WERI-Rb-1 (cell line): ENCODE results near the gene CALML3.

Source experiments
- DNase-seq: peaks from one replicate; pipeline ENCODE4 v3.0.0-alpha.2; 2020
- H3K27ac ChIP-seq: fragments of 250-450 bp; sonication (Bioruptor Pico); 2 replicates; pipeline ENCODE4 v1.5.1; 2020; ENCODE audit warnings: mild to moderate bottlenecking, moderate library complexity
- H3K27me3 ChIP-seq: fragments of 250-450 bp; sonication (Bioruptor Pico); 2 replicates; pipeline ENCODE4 v1.5.1; 2021; ENCODE audit warnings: mild to moderate bottlenecking, low read depth, moderate library complexity; ENCODE audit not compliant: insufficient read depth, severe bottlenecking
- H3K36me3 ChIP-seq: fragments of 250-450 bp; sonication (Bioruptor Pico); 2 replicates; pipeline ENCODE4 v1.5.1; 2020; ENCODE audit warnings: mild to moderate bottlenecking, moderate library complexity
- H3K4me3 ChIP-seq: 2 replicates; pipeline ENCODE4 v1.5.1; 2011; ENCODE audit warnings: low read depth, mild to moderate bottlenecking, control low read depth, low read length
- H3K9me3 ChIP-seq: fragments of 250-450 bp; sonication (Bioruptor Pico); 2 replicates; pipeline ENCODE4 v1.5.1; 2021; ENCODE audit warnings: mild to moderate bottlenecking, moderate library complexity; ENCODE audit not compliant: severe bottlenecking
- TF ChIP-seq, protein P1 (sequence below): IDR thresholded peaks from 2 replicates; pipeline ENCODE4 v1.5.1; 2011; ENCODE audit warnings: low read depth, mild to moderate bottlenecking, control low read depth, inconsistent platforms, low read length

CALML3 gene

GRCh38 chr10:5571826-5572225 is 47.1 kb downstream of the CALML3 start:
- no peak for DNase-seq
- H3K9me3 ChIP-seq = no peaks in the 10 kb centered on the region
- TF ChIP-seq, protein P1, sequence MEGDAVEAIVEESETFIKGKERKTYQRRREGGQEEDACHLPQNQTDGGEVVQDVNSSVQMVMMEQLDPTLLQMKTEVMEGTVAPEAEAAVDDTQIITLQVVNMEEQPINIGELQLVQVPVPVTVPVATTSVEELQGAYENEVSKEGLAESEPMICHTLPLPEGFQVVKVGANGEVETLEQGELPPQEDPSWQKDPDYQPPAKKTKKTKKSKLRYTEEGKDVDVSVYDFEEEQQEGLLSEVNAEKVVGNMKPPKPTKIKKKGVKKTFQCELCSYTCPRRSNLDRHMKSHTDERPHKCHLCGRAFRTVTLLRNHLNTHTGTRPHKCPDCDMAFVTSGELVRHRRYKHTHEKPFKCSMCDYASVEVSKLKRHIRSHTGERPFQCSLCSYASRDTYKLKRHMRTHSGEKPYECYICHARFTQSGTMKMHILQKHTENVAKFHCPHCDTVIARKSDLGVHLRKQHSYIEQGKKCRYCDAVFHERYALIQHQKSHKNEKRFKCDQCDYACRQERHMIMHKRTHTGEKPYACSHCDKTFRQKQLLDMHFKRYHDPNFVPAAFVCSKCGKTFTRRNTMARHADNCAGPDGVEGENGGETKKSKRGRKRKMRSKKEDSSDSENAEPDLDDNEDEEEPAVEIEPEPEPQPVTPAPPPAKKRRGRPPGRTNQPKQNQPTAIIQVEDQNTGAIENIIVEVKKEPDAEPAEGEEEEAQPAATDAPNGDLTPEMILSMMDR = no peak
- no peaks in the 10 kb centered on the region for H3K36me3 ChIP-seq
- H3K27me3 ChIP-seq = no peaks in the 10 kb centered on the region
- no peak overlapping the region for H3K4me3 ChIP-seq
- H3K27ac ChIP-seq = no peak overlapping the region

GRCh38 chr10:5573319-5573950 is 48.7 kb downstream of the CALML3 start:
- TF ChIP-seq, protein P1 = no peak
- no peak overlapping the region for H3K4me3 ChIP-seq
- no peak for DNase-seq
- H3K9me3 ChIP-seq = no peaks in the 10 kb centered on the region
- H3K27me3 ChIP-seq = no peaks in the 10 kb centered on the region
- no peaks in the 10 kb centered on the region for H3K36me3 ChIP-seq
- no peak overlapping the region for H3K27ac ChIP-seq

DNA sequence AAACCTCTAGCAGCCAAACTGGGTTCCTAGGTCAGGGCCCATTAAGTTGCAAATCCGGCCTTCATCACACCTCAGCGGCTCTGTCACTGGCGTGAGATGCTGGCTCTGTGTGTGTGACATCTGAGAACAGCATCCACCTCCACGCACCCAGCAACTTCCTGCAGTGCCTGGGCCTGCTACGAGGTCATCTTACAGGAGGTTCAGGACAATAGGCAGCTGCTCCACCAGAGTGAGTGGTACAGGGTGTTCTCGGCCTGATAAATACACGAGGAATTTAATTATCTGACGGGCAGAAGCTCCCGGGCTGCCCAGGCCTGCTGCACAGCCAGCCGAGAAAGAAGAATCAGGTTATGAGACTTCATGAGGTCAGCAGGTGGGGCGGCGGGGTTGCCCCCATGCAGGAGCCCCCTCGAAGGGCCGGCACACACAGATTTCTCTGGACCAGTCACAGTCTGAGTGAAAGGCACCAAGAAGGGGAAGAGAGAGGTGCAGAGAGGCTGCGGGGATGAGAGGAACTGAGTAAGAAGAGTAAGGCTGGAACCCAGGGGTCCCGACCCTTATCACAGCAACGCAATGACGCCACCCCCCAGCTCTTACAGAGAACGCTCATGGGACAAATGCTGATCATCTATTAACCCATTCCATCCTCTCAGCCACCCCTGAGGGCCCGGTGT is 49.3 kb downstream of the CALML3 start:
- Histone ChIP-seq H3K27ac (no peak overlapping the region), H3K36me3 (no peaks in the 10 kb centered on the region), H3K4me3 (no peak overlapping the region), H3K27me3 (no peaks in the 10 kb centered on the region), H3K9me3 (no peaks in the 10 kb centered on the region)
- TF ChIP-seq, protein P1 = no peak
- DNase-seq = no peak

DNA sequence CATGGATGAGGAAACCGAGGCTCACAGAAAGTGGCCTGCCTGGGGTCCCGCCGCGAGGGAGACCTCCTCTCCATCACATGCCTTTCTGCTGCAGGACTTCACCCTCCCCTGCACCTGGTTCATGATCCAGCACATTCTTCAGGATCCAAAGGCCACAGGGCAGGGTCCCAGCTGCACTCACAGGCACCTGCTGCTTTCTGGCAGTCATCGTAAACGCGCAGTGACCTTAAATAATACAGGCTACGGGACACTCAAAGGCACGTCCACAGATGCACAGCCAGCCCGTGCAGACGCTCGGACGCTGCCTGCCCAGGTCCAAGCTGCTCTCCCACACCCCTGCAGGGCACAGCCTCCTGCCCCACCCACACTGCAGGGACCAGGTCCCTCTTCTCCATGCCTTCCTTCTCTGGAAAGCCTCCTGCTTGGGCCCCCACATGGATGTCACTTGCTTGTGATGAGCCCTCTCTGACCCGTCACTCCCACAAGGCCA is 49.9 kb downstream of the CALML3 start:
- TF ChIP-seq, protein P1 = no peak
- Histone ChIP-seq H3K9me3 (no peaks in the 10 kb centered on the region), H3K4me3 (no peak overlapping the region), H3K36me3 (no peaks in the 10 kb centered on the region), H3K27ac (no peak overlapping the region), H3K27me3 (no peaks in the 10 kb centered on the region)
- DNase-seq = no peak

DNA sequence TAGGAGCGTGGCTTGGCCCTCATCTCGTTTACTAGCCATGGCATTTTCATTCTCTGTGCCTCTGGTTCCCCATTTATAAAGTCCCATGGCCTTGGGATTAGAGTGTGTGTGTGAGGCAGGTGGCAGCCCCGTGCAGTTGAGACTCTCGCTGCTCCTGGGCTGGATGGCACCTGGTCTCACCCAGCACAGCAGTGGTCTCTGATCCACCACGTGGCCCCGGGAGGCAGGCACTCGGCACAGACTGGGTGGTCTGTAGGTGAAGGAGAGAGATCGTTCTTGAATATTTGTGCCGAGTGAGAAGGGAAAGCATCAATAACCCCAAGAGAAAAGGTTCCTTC is 50.4 kb downstream of the CALML3 start:
- Histone ChIP-seq H3K36me3 (no peaks in the 10 kb centered on the region), H3K9me3 (no peaks in the 10 kb centered on the region), H3K4me3 (no peak overlapping the region), H3K27ac (no peak overlapping the region), H3K27me3 (no peaks in the 10 kb centered on the region)
- no peak for DNase-seq
- TF ChIP-seq, protein P1 = no peak
